BE2C (cell line): ENCODE results near the gene RNASEL.
A peak's percentile ranks its signal among the peaks of the same experiment; 100 is the strongest.
"Not testable (repeated sequence)": the region's sequence is repeated elsewhere in the genome, so short reads cannot be mapped to it uniquely, and the experiment has no call there.

Experiments
- DNase-seq: peaks from one replicate; pipeline ENCODE4 v3.0.0-alpha.2; 2020
- H3K27me3 ChIP-seq: fragments of 250-450 bp; sonication (Bioruptor Pico); 2 replicates; pipeline ENCODE4 v1.5.1; 2020; ENCODE audit warnings: mild to moderate bottlenecking
- H3K36me3 ChIP-seq: fragments of 250-450 bp; sonication (Bioruptor Pico); 2 replicates; pipeline ENCODE4 v1.5.1; 2020; ENCODE audit warnings: mild to moderate bottlenecking
- H3K4me1 ChIP-seq: fragments of 250-450 bp; sonication (Bioruptor Pico); 2 replicates; pipeline ENCODE4 v1.5.1; 2020
- H3K4me3 ChIP-seq: 2 replicates; pipeline ENCODE4 v1.5.1; 2011; ENCODE audit warnings: low read depth, low read length
- H3K9me3 ChIP-seq: fragments of 250-450 bp; sonication (Bioruptor Pico); 2 replicates; pipeline ENCODE4 v1.5.1; 2020
- CTCF ChIP-seq: IDR thresholded peaks from 2 replicates; pipeline ENCODE4 v1.5.1; 2012; ENCODE audit warnings: mild to moderate bottlenecking, low read depth, low read length

Gene RNASEL

GRCh38 chr1:182633031-182633430 is 44.0 kb upstream of the RNASEL start:
- Histone ChIP-seq H3K36me3 (no peaks in the 10 kb centered on the region), H3K9me3 (no peaks in the 10 kb centered on the region), H3K4me3 (no peak overlapping the region), H3K4me1 (peaks cover 44% of the 10 kb centered on the region), H3K27me3 (no peaks in the 10 kb centered on the region)
- DNase-seq: no peak
- no peak for TF ChIP-seq CTCF

GRCh38 chr1:182632441-182632857 is 43.4 kb upstream of the RNASEL start:
- peaks cover 49% of the 10 kb centered on the region for H3K4me1 ChIP-seq
- not testable (repeated sequence) for H3K36me3 ChIP-seq, H3K27me3 ChIP-seq, H3K4me3 ChIP-seq, H3K9me3 ChIP-seq
- peak; percentile 71 for DNase-seq

GRCh38 chr1:182631954-182632353 is 42.9 kb upstream of the RNASEL start:
- TF ChIP-seq CTCF: no peak
- peaks cover 54% of the 10 kb centered on the region for H3K4me1 ChIP-seq
- H3K9me3 ChIP-seq: no peaks in the 10 kb centered on the region
- DNase-seq: no peak
- no peaks in the 10 kb centered on the region for H3K36me3 ChIP-seq
- H3K27me3 ChIP-seq: no peaks in the 10 kb centered on the region
- H3K4me3 ChIP-seq: no peak overlapping the region

GRCh38 chr1:182631053-182631677 is 42.1 kb upstream of the RNASEL start:
- TF ChIP-seq CTCF: no peak
- Histone ChIP-seq H3K27me3 (no peaks in the 10 kb centered on the region), H3K36me3 (no peaks in the 10 kb centered on the region), H3K9me3 (no peaks in the 10 kb centered on the region), H3K4me1 (peaks cover 62% of the 10 kb centered on the region), H3K4me3 (no peak overlapping the region)
- no peak for DNase-seq

GRCh38 chr1:182630586-182630985 is 41.5 kb upstream of the RNASEL start:
- no peak for DNase-seq
- no peaks in the 10 kb centered on the region for H3K27me3 ChIP-seq

GRCh38 chr1:182629499-182630096 is 40.5 kb upstream of the RNASEL start:
- H3K4me3 ChIP-seq: no peak overlapping the region
- H3K36me3 ChIP-seq: no peaks in the 10 kb centered on the region

More at GRCh38 chr1:182630586-182630985, 41.5 kb upstream of the RNASEL start:
- no peak for TF ChIP-seq CTCF
- Histone ChIP-seq H3K9me3 (no peaks in the 10 kb centered on the region), H3K36me3 (no peaks in the 10 kb centered on the region), H3K4me1 (peaks cover 65% of the 10 kb centered on the region), H3K4me3 (no peak overlapping the region)

More at GRCh38 chr1:182629499-182630096, 40.5 kb upstream of the RNASEL start:
- Histone ChIP-seq H3K4me1 (peaks cover 66% of the 10 kb centered on the region), H3K27me3 (no peaks in the 10 kb centered on the region), H3K9me3 (no peaks in the 10 kb centered on the region)
- DNase-seq: no peak
- no peak for TF ChIP-seq CTCF
